ENCODE results near the gene NFATC2. TPM values are rescaled to one million over a fixed set of nuclear protein-coding genes. Genes with fewer than 3 reads are reported as not detected.

Gene NFATC2
- polyA plus RNA-seq, 1 of the 3 experiments (the other 2 are of a cell fraction), result 0.36 TPM

DNA sequence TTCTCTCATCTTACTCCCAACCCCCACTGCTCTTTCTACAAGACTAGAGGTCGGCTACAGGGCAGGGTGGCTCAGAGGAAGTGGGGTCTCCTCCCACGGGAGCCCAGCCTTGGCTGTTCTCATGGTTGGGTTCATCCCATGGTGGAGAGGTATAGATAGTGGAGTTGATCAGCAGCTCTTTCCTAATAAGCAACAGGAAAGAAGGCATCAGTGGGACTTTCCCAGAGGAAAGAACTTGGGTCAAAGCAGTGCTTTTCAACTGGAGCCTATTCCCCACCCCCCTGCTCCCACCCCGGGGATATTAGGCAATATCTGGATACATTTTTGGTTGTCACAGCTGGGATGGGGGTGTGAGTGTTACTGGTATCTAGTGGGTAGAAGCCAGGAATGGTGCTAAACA, 200.9 kb downstream of the NFATC2 start:
- no peaks in the 10 kb centered on the region for H3K27me3 ChIP-seq (ENCODE audit: insufficient read depth)
- H3F3A ChIP-seq (replicated peaks; ENCODE audit: insufficient read depth), result peaks cover 10% of the 10 kb centered on the region
- H3K4me3 ChIP-seq (ENCODE audit: low read depth in 2 of 2, low read length in 1 of 2), result no peak overlapping the region
- no peak overlapping the region for H3K27ac ChIP-seq (ENCODE audit: low read depth in 2 of 2, low read length in 1 of 2)
- POLR2A ChIA-PET, result no interaction called here
- H4K20me1 ChIP-seq (ENCODE audit: insufficient read depth), result no peaks in the 10 kb centered on the region
- CTCF ChIA-PET, result interaction anchor here (0.9 to 2.3 kb wide), 4 partner anchors 253 to 360 kb away, joined by 3 to 11 read pairs (median 6); no protein-coding TSS in a partner anchor
- no peaks in the 10 kb centered on the region for H3K9me2 ChIP-seq
- TF ChIP-seq MEF2A (IDR thresholded peaks at IDR 0.05; ENCODE audit: borderline replicate concordance, low read depth) (no peak), GABPA (IDR thresholded peaks at IDR 0.05; ENCODE audit: low read depth) (no peak), RFX5 (IDR thresholded peaks at IDR 0.05; ENCODE audit: low read length) (no peak), TCF12 (IDR thresholded peaks at IDR 0.05) (no peak), GATA2 (CRISPR knock-in tag; IDR thresholded peaks at IDR 0.05) (no peak), NFIC (IDR thresholded peaks at IDR 0.05; ENCODE audit: borderline replicate concordance) (no peak), RXRA (IDR thresholded peaks at IDR 0.05; ENCODE audit: borderline replicate concordance, low read depth) (no peak), EP300 (IDR thresholded peaks at IDR 0.05; ENCODE audit: borderline replicate concordance in 1 of 2, low read depth in 1 of 2, low read length in 1 of 2) (no peak), FOXJ3 (CRISPR knock-in tag; IDR thresholded peaks at IDR 0.05) (no peak), NRF1 (IDR thresholded peaks at IDR 0.05; ENCODE audit: low read depth, low read length) (no peak), ELF1 (IDR thresholded peaks at IDR 0.05) (no peak), MXI1 (IDR thresholded peaks at IDR 0.05; ENCODE audit: low read depth, low read length) (no peak)
- TF ChIP-seq, protein P1, sequence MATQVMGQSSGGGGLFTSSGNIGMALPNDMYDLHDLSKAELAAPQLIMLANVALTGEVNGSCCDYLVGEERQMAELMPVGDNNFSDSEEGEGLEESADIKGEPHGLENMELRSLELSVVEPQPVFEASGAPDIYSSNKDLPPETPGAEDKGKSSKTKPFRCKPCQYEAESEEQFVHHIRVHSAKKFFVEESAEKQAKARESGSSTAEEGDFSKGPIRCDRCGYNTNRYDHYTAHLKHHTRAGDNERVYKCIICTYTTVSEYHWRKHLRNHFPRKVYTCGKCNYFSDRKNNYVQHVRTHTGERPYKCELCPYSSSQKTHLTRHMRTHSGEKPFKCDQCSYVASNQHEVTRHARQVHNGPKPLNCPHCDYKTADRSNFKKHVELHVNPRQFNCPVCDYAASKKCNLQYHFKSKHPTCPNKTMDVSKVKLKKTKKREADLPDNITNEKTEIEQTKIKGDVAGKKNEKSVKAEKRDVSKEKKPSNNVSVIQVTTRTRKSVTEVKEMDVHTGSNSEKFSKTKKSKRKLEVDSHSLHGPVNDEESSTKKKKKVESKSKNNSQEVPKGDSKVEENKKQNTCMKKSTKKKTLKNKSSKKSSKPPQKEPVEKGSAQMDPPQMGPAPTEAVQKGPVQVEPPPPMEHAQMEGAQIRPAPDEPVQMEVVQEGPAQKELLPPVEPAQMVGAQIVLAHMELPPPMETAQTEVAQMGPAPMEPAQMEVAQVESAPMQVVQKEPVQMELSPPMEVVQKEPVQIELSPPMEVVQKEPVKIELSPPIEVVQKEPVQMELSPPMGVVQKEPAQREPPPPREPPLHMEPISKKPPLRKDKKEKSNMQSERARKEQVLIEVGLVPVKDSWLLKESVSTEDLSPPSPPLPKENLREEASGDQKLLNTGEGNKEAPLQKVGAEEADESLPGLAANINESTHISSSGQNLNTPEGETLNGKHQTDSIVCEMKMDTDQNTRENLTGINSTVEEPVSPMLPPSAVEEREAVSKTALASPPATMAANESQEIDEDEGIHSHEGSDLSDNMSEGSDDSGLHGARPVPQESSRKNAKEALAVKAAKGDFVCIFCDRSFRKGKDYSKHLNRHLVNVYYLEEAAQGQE (IDR thresholded peaks at IDR 0.05; ENCODE audit: low read depth, low read length), result no peak
- TF ChIP-seq, protein P2, sequence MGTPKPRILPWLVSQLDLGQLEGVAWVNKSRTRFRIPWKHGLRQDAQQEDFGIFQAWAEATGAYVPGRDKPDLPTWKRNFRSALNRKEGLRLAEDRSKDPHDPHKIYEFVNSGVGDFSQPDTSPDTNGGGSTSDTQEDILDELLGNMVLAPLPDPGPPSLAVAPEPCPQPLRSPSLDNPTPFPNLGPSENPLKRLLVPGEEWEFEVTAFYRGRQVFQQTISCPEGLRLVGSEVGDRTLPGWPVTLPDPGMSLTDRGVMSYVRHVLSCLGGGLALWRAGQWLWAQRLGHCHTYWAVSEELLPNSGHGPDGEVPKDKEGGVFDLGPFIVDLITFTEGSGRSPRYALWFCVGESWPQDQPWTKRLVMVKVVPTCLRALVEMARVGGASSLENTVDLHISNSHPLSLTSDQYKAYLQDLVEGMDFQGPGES (IDR thresholded peaks at IDR 0.05; ENCODE audit: low read depth, low read length), result no peak
- TF ChIP-seq, protein P3, sequence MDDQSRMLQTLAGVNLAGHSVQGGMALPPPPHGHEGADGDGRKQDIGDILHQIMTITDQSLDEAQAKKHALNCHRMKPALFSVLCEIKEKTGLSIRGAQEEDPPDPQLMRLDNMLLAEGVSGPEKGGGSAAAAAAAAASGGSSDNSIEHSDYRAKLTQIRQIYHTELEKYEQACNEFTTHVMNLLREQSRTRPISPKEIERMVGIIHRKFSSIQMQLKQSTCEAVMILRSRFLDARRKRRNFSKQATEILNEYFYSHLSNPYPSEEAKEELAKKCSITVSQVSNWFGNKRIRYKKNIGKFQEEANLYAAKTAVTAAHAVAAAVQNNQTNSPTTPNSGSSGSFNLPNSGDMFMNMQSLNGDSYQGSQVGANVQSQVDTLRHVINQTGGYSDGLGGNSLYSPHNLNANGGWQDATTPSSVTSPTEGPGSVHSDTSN (IDR thresholded peaks at IDR 0.05), result no peak
- TF ChIP-seq, protein P4, sequence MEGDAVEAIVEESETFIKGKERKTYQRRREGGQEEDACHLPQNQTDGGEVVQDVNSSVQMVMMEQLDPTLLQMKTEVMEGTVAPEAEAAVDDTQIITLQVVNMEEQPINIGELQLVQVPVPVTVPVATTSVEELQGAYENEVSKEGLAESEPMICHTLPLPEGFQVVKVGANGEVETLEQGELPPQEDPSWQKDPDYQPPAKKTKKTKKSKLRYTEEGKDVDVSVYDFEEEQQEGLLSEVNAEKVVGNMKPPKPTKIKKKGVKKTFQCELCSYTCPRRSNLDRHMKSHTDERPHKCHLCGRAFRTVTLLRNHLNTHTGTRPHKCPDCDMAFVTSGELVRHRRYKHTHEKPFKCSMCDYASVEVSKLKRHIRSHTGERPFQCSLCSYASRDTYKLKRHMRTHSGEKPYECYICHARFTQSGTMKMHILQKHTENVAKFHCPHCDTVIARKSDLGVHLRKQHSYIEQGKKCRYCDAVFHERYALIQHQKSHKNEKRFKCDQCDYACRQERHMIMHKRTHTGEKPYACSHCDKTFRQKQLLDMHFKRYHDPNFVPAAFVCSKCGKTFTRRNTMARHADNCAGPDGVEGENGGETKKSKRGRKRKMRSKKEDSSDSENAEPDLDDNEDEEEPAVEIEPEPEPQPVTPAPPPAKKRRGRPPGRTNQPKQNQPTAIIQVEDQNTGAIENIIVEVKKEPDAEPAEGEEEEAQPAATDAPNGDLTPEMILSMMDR (IDR thresholded peaks at IDR 0.05), result no peak
- H3K9ac ChIP-seq, result no peak overlapping the region
- no peaks in the 10 kb centered on the region for H3K36me3 ChIP-seq (replicated peaks in 1 of 2; ENCODE audit: control insufficient read depth in 1 of 2, insufficient read depth in 2 of 2, low read length in 1 of 2)
- H3K4me1 ChIP-seq (ENCODE audit: control insufficient read depth in 1 of 2, insufficient read depth in 2 of 2, low read depth in 1 of 2, low read length in 1 of 2), result peaks cover 4 to 7% of the 10 kb centered on the region in 2 experiments; a peak in 3 of 4 replicates
- 52% methylated on average over 3 of the region's 3 CpGs for WGBS (ENCODE audit: low lambda C conversion rate)
- H2AFZ ChIP-seq (ENCODE audit: low read depth), result no peak overlapping the region
- no peak overlapping the region for H3K4me2 ChIP-seq
- DNase-seq, result no peak
- H3K79me2 ChIP-seq (ENCODE audit: insufficient read depth), result no peaks in the 10 kb centered on the region
- H3K9me3 ChIP-seq, result no peaks in the 10 kb centered on the region
